ENCODE data around the gene NKX6-1. TPM values are rescaled to one million over a fixed set of nuclear protein-coding genes. Genes with fewer than 3 reads are reported as not detected.

Gene NKX6-1
- total and polyA plus RNA-seq, 10 donors: not detected

DNA sequence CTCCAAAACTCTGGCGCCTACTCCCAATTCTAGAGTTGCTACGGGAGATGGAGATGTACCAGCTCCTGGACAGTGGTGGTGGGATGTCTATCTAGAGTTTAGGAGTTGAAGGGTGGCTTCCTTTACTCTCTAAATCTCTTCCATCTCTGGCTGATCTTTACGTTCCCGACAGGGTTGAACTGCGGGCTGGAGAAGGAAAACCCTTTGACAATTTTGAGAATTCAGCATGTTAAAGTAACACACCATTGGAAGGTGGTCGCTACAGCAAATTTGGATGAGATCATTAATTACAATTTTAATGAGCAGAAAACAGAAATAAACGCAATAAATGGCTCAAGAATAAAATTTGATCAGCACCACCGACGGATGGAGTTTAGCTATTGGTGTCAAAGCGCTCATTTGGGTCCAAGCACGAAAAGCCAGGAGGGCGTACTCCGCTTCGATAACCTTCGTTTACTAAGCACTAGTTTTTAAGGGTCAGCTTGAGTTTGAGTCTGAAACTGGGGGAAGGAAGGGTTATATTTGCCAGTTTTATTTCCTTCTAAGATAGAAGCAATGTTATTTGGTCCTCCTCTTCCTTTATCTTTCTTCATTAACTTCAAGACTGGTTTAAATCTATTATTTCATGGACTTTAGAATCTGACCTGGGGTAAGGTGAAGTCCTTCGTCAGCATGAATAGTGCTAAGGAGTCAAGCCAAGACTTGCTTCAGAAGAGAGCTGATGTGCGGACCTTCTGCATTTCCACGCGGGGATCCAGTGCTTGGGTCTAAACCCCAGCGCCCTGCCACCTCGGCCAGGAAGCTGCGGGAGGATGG is 1.5 kb upstream of the NKX6-1 start:
- 16 to 23% (median 18%) methylated on average over 22 of the region's 22 CpGs for WGBS, 5 donors
- peaks cover 14 to 100% (median 98%) of the 10 kb centered on the region in 7 donors for H3K27me3 ChIP-seq (replicated peaks in 1 of 7)
- no peak for DNase-seq
- H3K27ac ChIP-seq: no peak overlapping the region
- H3K4me3 ChIP-seq: no peak overlapping the region
- peaks cover 0 to 19% (median 0%) of the 10 kb centered on the region in 8 donors for H3K9me3 ChIP-seq
- intact Hi-C loops (cut with DNase I; ENCODE audit: low total_unique reads): loop anchor here (10.0 kb wide), 1 partner anchor 856 kb away; no protein-coding TSS in a partner anchor
- no peaks in the 10 kb centered on the region for H3K36me3 ChIP-seq
- peaks cover 18 to 50% (median 37%) of the 10 kb centered on the region in 6 donors for H3K4me1 ChIP-seq
- no peak for TF ChIP-seq POLR2A (IDR thresholded peaks at IDR 0.05)
- no peak for TF ChIP-seq CTCF (IDR thresholded peaks at IDR 0.05 in 8 of 11, conservative IDR thresholded peaks at IDR 0.05 in 3 of 11)
- TF ChIP-seq POLR2AphosphoS5 (IDR thresholded peaks at IDR 0.05): no peak

GRCh38 chr4:84499624-84499982 is 511 bp upstream of the NKX6-1 start:
- no peak for DNase-seq
- intact Hi-C loops (cut with DNase I; ENCODE audit: low total_unique reads): no loop called here
- Histone ChIP-seq H3K9me3 (peaks cover 0 to 25% (median 0%) of the 10 kb centered on the region in 8 donors), H3K27ac (no peak overlapping the region), H3K4me3 (peak overlapping the region in 6 of 8 donors; percentile 19 to 66 (median 35)), H3K27me3 (replicated peaks in 1 of 7) (peaks cover 14 to 100% (median 99%) of the 10 kb centered on the region in 7 donors), H3K36me3 (no peaks in the 10 kb centered on the region), H3K4me1 (peaks cover 18 to 52% (median 37%) of the 10 kb centered on the region in 6 donors)
- TF ChIP-seq CTCF (IDR thresholded peaks at IDR 0.05 in 8 of 11, conservative IDR thresholded peaks at IDR 0.05 in 3 of 11) (no peak), POLR2A (IDR thresholded peaks at IDR 0.05) (no peak), POLR2AphosphoS5 (IDR thresholded peaks at IDR 0.05) (no peak)
- WGBS, 5 donors: 3 to 9% (median 5%) methylated on average over 11 of the region's 11 CpGs

GRCh38 chr4:84498203-84498934 is 723 bp downstream of the NKX6-1 start:
- intact Hi-C loops (cut with DNase I; ENCODE audit: low total_unique reads): no loop called here
- peaks cover 14 to 100% (median 100%) of the 10 kb centered on the region in 7 donors for H3K27me3 ChIP-seq (replicated peaks in 1 of 7)
- DNase-seq: no peak
- H3K4me3 ChIP-seq: peak overlapping the region; percentile 19 to 66 (median 32)
- TF ChIP-seq CTCF (IDR thresholded peaks at IDR 0.05 in 8 of 11, conservative IDR thresholded peaks at IDR 0.05 in 3 of 11): no peak
- no peak overlapping the region for H3K27ac ChIP-seq
- peaks cover 0 to 25% (median 0%) of the 10 kb centered on the region in 8 donors for H3K9me3 ChIP-seq
- H3K36me3 ChIP-seq: no peaks in the 10 kb centered on the region
- H3K4me1 ChIP-seq: peaks cover 21 to 52% (median 39%) of the 10 kb centered on the region in 6 donors
- 0 to 1% (median 1%) methylated on average over 27 to 63 of the region's 63 CpGs for WGBS, 5 donors

Data from spleen (tissue), 11 donors.